Measurements from ENCODE around the gene MRPL49.

MRPL49 gene

GRCh38 chr11:65086809-65087208 lies 35.3 kb upstream of the MRPL49 start:
- Histone ChIP-seq H3K4me3 (ENCODE audit: low read depth, low read length) (no peak overlapping the region), H3K27ac (ENCODE audit: low read depth, low read length) (no peak overlapping the region), H3K4me1 (ENCODE audit: control insufficient read depth, insufficient read depth, low read length, unreplicated experiment) (peaks cover 21% of the 10 kb centered on the region), H2AFZ (ENCODE audit: low read length, unreplicated experiment) (no peak overlapping the region), H3K27me3 (ENCODE audit: insufficient read depth, low read length) (no peaks in the 10 kb centered on the region), H3K36me3 (ENCODE audit: insufficient read depth, low read length) (peaks cover 8% of the 10 kb centered on the region; the same call in 1 of the 2 replicates), H3K79me2 (ENCODE audit: control insufficient read depth, insufficient read depth, low read length, unreplicated experiment) (peaks cover 35% of the 10 kb centered on the region)

- H3K27me3 ChIP-seq (ENCODE audit: insufficient read depth, low read length) = no peaks in the 10 kb centered on the region
- no peak overlapping the region for H2AFZ ChIP-seq (ENCODE audit: low read length, unreplicated experiment)
- H3K36me3 ChIP-seq (ENCODE audit: insufficient read depth, low read length) = 0 out of 2 replicates have a peak, but pooled peaks cover 8% of the 10 kb centered on the region
- peaks cover 31% of the 10 kb centered on the region for H3K79me2 ChIP-seq (ENCODE audit: control insufficient read depth, insufficient read depth, low read length, unreplicated experiment)
- H3K4me3 ChIP-seq (ENCODE audit: low read depth, low read length) = no peak overlapping the region
- H3K4me1 ChIP-seq (ENCODE audit: control insufficient read depth, insufficient read depth, low read length, unreplicated experiment) = peaks cover 18% of the 10 kb centered on the region
- no peak overlapping the region for H3K27ac ChIP-seq (ENCODE audit: low read depth, low read length)
Observed at GRCh38 chr11:65087216-65087615, 34.9 kb upstream of the MRPL49 start.

GRCh38 chr11:65087827-65088226 lies 34.3 kb upstream of the MRPL49 start:
- Histone ChIP-seq H2AFZ (ENCODE audit: low read length, unreplicated experiment) (no peak overlapping the region), H3K36me3 (ENCODE audit: insufficient read depth, low read length) (0 out of 2 replicates have a peak, but pooled peaks cover 5% of the 10 kb centered on the region), H3K79me2 (ENCODE audit: control insufficient read depth, insufficient read depth, low read length, unreplicated experiment) (peaks cover 25% of the 10 kb centered on the region), H3K27me3 (ENCODE audit: insufficient read depth, low read length) (no peaks in the 10 kb centered on the region), H3K4me3 (ENCODE audit: low read depth, low read length) (no peak overlapping the region), H3K27ac (ENCODE audit: low read depth, low read length) (no peak overlapping the region), H3K4me1 (ENCODE audit: control insufficient read depth, insufficient read depth, low read length, unreplicated experiment) (peaks cover 15% of the 10 kb centered on the region)

GRCh38 chr11:65089621-65090020 lies 32.5 kb upstream of the MRPL49 start:
- Histone ChIP-seq H3K27ac (ENCODE audit: low read depth, low read length) (no peak overlapping the region), H2AFZ (ENCODE audit: low read length, unreplicated experiment) (no peak overlapping the region), H3K79me2 (ENCODE audit: control insufficient read depth, insufficient read depth, low read length, unreplicated experiment) (peaks cover 11% of the 10 kb centered on the region), H3K4me3 (ENCODE audit: low read depth, low read length) (no peak overlapping the region), H3K27me3 (ENCODE audit: insufficient read depth, low read length) (no peaks in the 10 kb centered on the region), H3K36me3 (ENCODE audit: insufficient read depth, low read length) (0 out of 2 replicates have a peak, but pooled peaks cover 4% of the 10 kb centered on the region), H3K4me1 (ENCODE audit: control insufficient read depth, insufficient read depth, low read length, unreplicated experiment) (peaks cover 12% of the 10 kb centered on the region)

GRCh38 chr11:65090628-65091027 lies 31.5 kb upstream of the MRPL49 start:
- H3K36me3 ChIP-seq (ENCODE audit: insufficient read depth, low read length) = 0 out of 2 replicates have a peak, but pooled peaks cover 2% of the 10 kb centered on the region
- H3K79me2 ChIP-seq (ENCODE audit: control insufficient read depth, insufficient read depth, low read length, unreplicated experiment) = peaks cover 2% of the 10 kb centered on the region
- H3K27ac ChIP-seq (ENCODE audit: low read depth, low read length) = no peak overlapping the region
- no peak overlapping the region for H2AFZ ChIP-seq (ENCODE audit: low read length, unreplicated experiment)
- H3K27me3 ChIP-seq (ENCODE audit: insufficient read depth, low read length) = no peaks in the 10 kb centered on the region
- no peak overlapping the region for H3K4me3 ChIP-seq (ENCODE audit: low read depth, low read length)
- peaks cover 3% of the 10 kb centered on the region for H3K4me1 ChIP-seq (ENCODE audit: control insufficient read depth, insufficient read depth, low read length, unreplicated experiment)

GRCh38 chr11:65095427-65095826 lies 26.7 kb upstream of the MRPL49 start:
- Histone ChIP-seq H3K36me3 (ENCODE audit: insufficient read depth, low read length) (no peaks in the 10 kb centered on the region), H3K27me3 (ENCODE audit: insufficient read depth, low read length) (no peaks in the 10 kb centered on the region), H3K4me3 (ENCODE audit: low read depth, low read length) (peak overlapping the region; percentile 86), H2AFZ (ENCODE audit: low read length, unreplicated experiment) (peak overlapping the region; percentile 97), H3K79me2 (ENCODE audit: control insufficient read depth, insufficient read depth, low read length, unreplicated experiment) (peaks cover 5% of the 10 kb centered on the region), H3K27ac (ENCODE audit: low read depth, low read length) (no peak overlapping the region), H3K4me1 (ENCODE audit: control insufficient read depth, insufficient read depth, low read length, unreplicated experiment) (peaks cover 5% of the 10 kb centered on the region)

- peak within 1 kb of the TSS; percentile 86 for H3K4me3 ChIP-seq (ENCODE audit: low read depth, low read length)
- no peaks in the 10 kb centered on the region for H3K27me3 ChIP-seq (ENCODE audit: insufficient read depth, low read length)
- no peaks in the 10 kb centered on the region for H3K36me3 ChIP-seq (ENCODE audit: insufficient read depth, low read length)
- H3K4me1 ChIP-seq (ENCODE audit: control insufficient read depth, insufficient read depth, low read length, unreplicated experiment) = peaks cover 5% of the 10 kb centered on the region
- H3K27ac ChIP-seq (ENCODE audit: low read depth, low read length) = peak within 1 kb of the TSS; percentile 45
- H2AFZ ChIP-seq (ENCODE audit: low read length, unreplicated experiment) = peak within 1 kb of the TSS; percentile 97
- peaks cover 5% of the 10 kb centered on the region for H3K79me2 ChIP-seq (ENCODE audit: control insufficient read depth, insufficient read depth, low read length, unreplicated experiment)
Observed at GRCh38 chr11:65095974-65096806, 25.9 kb upstream of the MRPL49 start, which contains the start of gene VPS51. VPS51 (plus strand) TSS chr11:65096214; CDS start chr11:65096251, 37 bp downstream.

- H3K4me1 ChIP-seq (ENCODE audit: control insufficient read depth, insufficient read depth, low read length, unreplicated experiment) = peaks cover 8% of the 10 kb centered on the region
- H3K36me3 ChIP-seq (ENCODE audit: insufficient read depth, low read length) = no peaks in the 10 kb centered on the region
- H3K27me3 ChIP-seq (ENCODE audit: insufficient read depth, low read length) = no peaks in the 10 kb centered on the region
- no peak overlapping the region for H2AFZ ChIP-seq (ENCODE audit: low read length, unreplicated experiment)
- no peak overlapping the region for H3K27ac ChIP-seq (ENCODE audit: low read depth, low read length)
- H3K4me3 ChIP-seq (ENCODE audit: low read depth, low read length) = peak overlapping the region; percentile 86
- H3K79me2 ChIP-seq (ENCODE audit: control insufficient read depth, insufficient read depth, low read length, unreplicated experiment) = peaks cover 5% of the 10 kb centered on the region
Observed at GRCh38 chr11:65096926-65097325, 25.2 kb upstream of the MRPL49 start.

- Histone ChIP-seq H3K27ac (ENCODE audit: low read depth, low read length) (no peak overlapping the region), H2AFZ (ENCODE audit: low read length, unreplicated experiment) (no peak overlapping the region), H3K4me1 (ENCODE audit: control insufficient read depth, insufficient read depth, low read length, unreplicated experiment) (peaks cover 17% of the 10 kb centered on the region), H3K27me3 (ENCODE audit: insufficient read depth, low read length) (no peaks in the 10 kb centered on the region), H3K36me3 (ENCODE audit: insufficient read depth, low read length) (no peaks in the 10 kb centered on the region), H3K4me3 (ENCODE audit: low read depth, low read length) (no peak overlapping the region), H3K79me2 (ENCODE audit: control insufficient read depth, insufficient read depth, low read length, unreplicated experiment) (peaks cover 8% of the 10 kb centered on the region)
Observed at GRCh38 chr11:65100674-65101350, 21.3 kb upstream of the MRPL49 start.

- Histone ChIP-seq H3K4me3 (ENCODE audit: low read depth, low read length) (no peak overlapping the region), H3K79me2 (ENCODE audit: control insufficient read depth, insufficient read depth, low read length, unreplicated experiment) (peaks cover 3% of the 10 kb centered on the region), H3K4me1 (ENCODE audit: control insufficient read depth, insufficient read depth, low read length, unreplicated experiment) (peaks cover 12% of the 10 kb centered on the region), H2AFZ (ENCODE audit: low read length, unreplicated experiment) (peak overlapping the region; percentile 66), H3K27ac (ENCODE audit: low read depth, low read length) (peak overlapping the region; percentile 45; the same call in 1 of the 2 replicates), H3K27me3 (ENCODE audit: insufficient read depth, low read length) (no peaks in the 10 kb centered on the region), H3K36me3 (ENCODE audit: insufficient read depth, low read length) (no peaks in the 10 kb centered on the region)
Observed at GRCh38 chr11:65102142-65103095, 19.7 kb upstream of the MRPL49 start.

Measured in ACC112 (cell line).